Adrenal gland (tissue), 5 donors: ENCODE measurements around the gene FAXDC2.

ENCODE experiments used
- POLR2A ChIP-seq, 2 donors: fragments of 450-650 bp; IDR thresholded peaks; one replicate each; pipeline ENCODE4 v1.6.1; 2017; ENCODE audit warnings: antibody characterized with exemption in 2 of 2, mild to moderate bottlenecking in 2 of 2, moderate library complexity in 1 of 2
- TF ChIP-seq, protein P1 (sequence below), 6 experiments: fragments of 450-650 bp in 4 of 6; fragments of 200-600 bp in 2 of 6; sonication (generic) in 1 of 6; IDR thresholded peaks; 1 replicate in 5 of 6; 2 replicates in 1 of 6; pipeline versions ENCODE4 v1.5.1 to v1.8.0; 2016 to 2021; ENCODE audit warnings: antibody characterized with exemption in 6 of 6, mild to moderate bottlenecking in 2 of 6, moderate library complexity in 1 of 6
- donor health status: DM: no; HTN: no; CAD: no.

DNA sequence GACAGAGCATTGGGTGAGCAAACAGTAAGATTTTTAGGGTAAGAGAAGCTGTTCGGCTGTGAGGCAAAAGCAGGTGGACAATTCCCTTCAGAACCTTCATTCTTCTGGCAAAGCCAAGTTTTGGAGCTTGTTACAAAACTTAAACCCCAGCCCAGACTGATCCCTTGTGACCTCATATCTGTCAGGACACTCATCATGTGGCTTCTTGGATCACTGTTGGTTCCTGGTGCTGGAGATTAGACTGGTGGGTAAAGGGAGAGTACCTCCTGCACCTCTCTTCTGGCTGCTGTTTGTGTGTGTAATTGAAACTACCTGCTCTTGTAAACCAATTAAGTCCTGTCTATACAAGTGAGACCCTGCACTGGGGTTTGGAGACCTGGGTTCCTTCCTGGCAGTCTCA lies 74.2 kb downstream of the FAXDC2 start:
- TF ChIP-seq, protein P1, sequence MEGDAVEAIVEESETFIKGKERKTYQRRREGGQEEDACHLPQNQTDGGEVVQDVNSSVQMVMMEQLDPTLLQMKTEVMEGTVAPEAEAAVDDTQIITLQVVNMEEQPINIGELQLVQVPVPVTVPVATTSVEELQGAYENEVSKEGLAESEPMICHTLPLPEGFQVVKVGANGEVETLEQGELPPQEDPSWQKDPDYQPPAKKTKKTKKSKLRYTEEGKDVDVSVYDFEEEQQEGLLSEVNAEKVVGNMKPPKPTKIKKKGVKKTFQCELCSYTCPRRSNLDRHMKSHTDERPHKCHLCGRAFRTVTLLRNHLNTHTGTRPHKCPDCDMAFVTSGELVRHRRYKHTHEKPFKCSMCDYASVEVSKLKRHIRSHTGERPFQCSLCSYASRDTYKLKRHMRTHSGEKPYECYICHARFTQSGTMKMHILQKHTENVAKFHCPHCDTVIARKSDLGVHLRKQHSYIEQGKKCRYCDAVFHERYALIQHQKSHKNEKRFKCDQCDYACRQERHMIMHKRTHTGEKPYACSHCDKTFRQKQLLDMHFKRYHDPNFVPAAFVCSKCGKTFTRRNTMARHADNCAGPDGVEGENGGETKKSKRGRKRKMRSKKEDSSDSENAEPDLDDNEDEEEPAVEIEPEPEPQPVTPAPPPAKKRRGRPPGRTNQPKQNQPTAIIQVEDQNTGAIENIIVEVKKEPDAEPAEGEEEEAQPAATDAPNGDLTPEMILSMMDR (IDR thresholded peaks at IDR 0.05), result no peak
- TF ChIP-seq POLR2A (IDR thresholded peaks at IDR 0.05), result no peak
